GM12878 (cell line): ENCODE measurements around the gene STRIP2. TPM values are rescaled to one million over a fixed set of nuclear protein-coding genes. Genes with fewer than 3 reads are reported as not detected.

Source experiments
- ATAC-seq: fragments of 200-7000 bp; cut with Tn5 transposase; 3 replicates; pipeline ENCODE4 v1.9.1; 2020; ENCODE audit warnings: mild to moderate bottlenecking, moderate library complexity
- Bru-seq: library from RNA; stranded (reverse); fragments of 400-500 nt; gene quantifications from one replicate; lab custom pipeline; 2021; lab: Mats Ljungman, UMichigan
- BruChase-seq, 2 experiments: library from RNA; stranded (reverse); fragments of 400-500 nt; gene quantifications; one replicate each; lab custom pipeline; 2021; lab: Mats Ljungman, UMichigan
- BruUV-seq: library from RNA; stranded (reverse); fragments of 400-500 nt; replicated peaks from 2 replicates; lab custom pipeline; 2021; lab: Mats Ljungman, UMichigan
- CTCF ChIA-PET: fragments of 300-600 bp; sonication (Branson Sonifier 250); formaldehyde crosslinking; extraction: SDS; loops from one replicate; lab custom pipeline; 2021; ENCODE audit warnings: inconsistent platforms; lab: Yijun Ruan, JAX
- POLR2A ChIA-PET: fragments of 350-600 bp; formaldehyde crosslinking; extraction: SDS; loops from one replicate; lab custom pipeline; 2021; ENCODE audit warnings: inconsistent platforms; lab: Charles Lee
- RAD21 ChIA-PET: fragments of 300-600 bp; sonication (Branson Sonifier 250); formaldehyde crosslinking; loops from one replicate; lab custom pipeline; 2023; ENCODE audit warnings: antibody characterized with exemption; ENCODE audit not compliant: unreplicated experiment; lab: Charles Lee
- SMC1A ChIA-PET: fragments of 300-600 bp; sonication (Branson Sonifier 250); formaldehyde crosslinking; loops from one replicate; lab custom pipeline; 2023; ENCODE audit not compliant: unreplicated experiment, uncharacterized antibody; lab: Charles Lee
- DNase-seq: peaks from one replicate; pipeline ENCODE4 v3.0.0-alpha.2; 2011; ENCODE audit warnings: low read depth, low spot score
- FAIRE-seq: peaks from 3 replicates; lab custom pipeline; 2011; peaks lifted over from hg19 to GRCh38; lab: Jason Lieb, UNC
- H2AFZ ChIP-seq: 2 replicates; pipeline ENCODE4 v1.6.0; 2011; ENCODE audit warnings: low read depth, low read length, control low read depth; ENCODE audit not compliant: control insufficient read depth
- H3K27ac ChIP-seq: 2 replicates; pipeline ENCODE4 v1.5.1; 2011; ENCODE audit warnings: control low read depth; ENCODE audit not compliant: control insufficient read depth, insufficient read depth
- H3K27me3 ChIP-seq, 2 experiments: replicated peaks in 1 of 2; 2 replicates each; pipeline versions ENCODE4 v1.6.0 to v1.6.1; 2011; ENCODE audit warnings: low read length in 1 of 2; ENCODE audit not compliant: control insufficient read depth in 2 of 2, insufficient read depth in 2 of 2
- H3K36me3 ChIP-seq, 2 experiments: 2 replicates each; pipeline ENCODE4 v1.5.1; 2011; ENCODE audit warnings: low read length in 1 of 2; ENCODE audit not compliant: control insufficient read depth in 2 of 2, insufficient read depth in 2 of 2
- H3K4me1 ChIP-seq: 2 replicates; pipeline ENCODE4 v1.6.1; 2011; ENCODE audit warnings: mild to moderate bottlenecking, low read length, moderate library complexity, mixed read lengths; ENCODE audit not compliant: control insufficient read depth, insufficient read depth
- H3K4me2 ChIP-seq: 2 replicates; pipeline ENCODE4 v1.6.0; 2011; ENCODE audit warnings: control low read depth; ENCODE audit not compliant: control insufficient read depth, insufficient read depth
- H3K4me3 ChIP-seq: fragments of 200-600 bp; sonication (generic); 2 replicates; pipeline ENCODE4 v1.5.1; 2016
- H3K79me2 ChIP-seq: 2 replicates; pipeline ENCODE4 v1.6.0; 2011; ENCODE audit warnings: low read length; ENCODE audit not compliant: control insufficient read depth, insufficient read depth
- H3K9ac ChIP-seq: 2 replicates; pipeline ENCODE4 v1.8.0; 2011; ENCODE audit warnings: low read length, control low read depth, mixed read lengths; ENCODE audit not compliant: control insufficient read depth, insufficient read depth
- H3K9me3 ChIP-seq: replicated peaks from 3 replicates; pipeline ENCODE4 v1.5.1; 2011; ENCODE audit warnings: mild to moderate bottlenecking, low read length; ENCODE audit not compliant: control insufficient read depth, insufficient read depth
- H4K20me1 ChIP-seq: 2 replicates; pipeline ENCODE4 v1.6.0; 2011; ENCODE audit not compliant: control insufficient read depth, insufficient read depth
- ATF2 ChIP-seq: IDR thresholded peaks from 2 replicates; pipeline ENCODE4 v1.6.1; 2012; ENCODE audit warnings: low read length, inconsistent platforms
- ATF7 ChIP-seq: fragments of 450-650 bp; IDR thresholded peaks from 2 replicates; pipeline ENCODE4 v1.6.1; 2016; ENCODE audit warnings: low read depth, mild to moderate bottlenecking
- CEBPZ ChIP-seq: fragments of 150-350 bp; IDR thresholded peaks from 2 replicates; pipeline ENCODE4 v1.6.1; 2016; ENCODE audit warnings: low read depth, low read length
- HDAC6 ChIP-seq: fragments of 200-600 bp; sonication (generic); IDR thresholded peaks from one replicate; pipeline ENCODE4 v1.8.0; 2017; ENCODE audit warnings: antibody characterized with exemption; ENCODE audit not compliant: unreplicated experiment
- KLF5 ChIP-seq: fragments of 450-650 bp; IDR thresholded peaks from 2 replicates; pipeline ENCODE4 v1.6.1; 2014; ENCODE audit warnings: mild to moderate bottlenecking; ENCODE audit not compliant: partially characterized antibody
- MXI1 ChIP-seq: fragments of 150-350 bp; IDR thresholded peaks from 2 replicates; pipeline ENCODE4 v1.6.1; 2011; ENCODE audit warnings: low read depth, mild to moderate bottlenecking, inconsistent platforms, low read length, improper control_type of control experiment
- NFXL1 ChIP-seq: fragments of 450-650 bp; IDR thresholded peaks from 2 replicates; pipeline ENCODE4 v1.6.1; 2017; ENCODE audit warnings: antibody characterized with exemption, mild to moderate bottlenecking, borderline replicate concordance
- POLR2A ChIP-seq: IDR thresholded peaks from 2 replicates; pipeline ENCODE4 v1.6.1; 2011; ENCODE audit warnings: low read depth, mild to moderate bottlenecking, low read length
- RB1 ChIP-seq: fragments of 450-650 bp; formaldehyde crosslinking; IDR thresholded peaks from 2 replicates; pipeline ENCODE4 v1.6.1; 2017; ENCODE audit warnings: mild to moderate bottlenecking, borderline replicate concordance
- RFX5 ChIP-seq: IDR thresholded peaks from 2 replicates; pipeline ENCODE4 v1.6.1; 2011; ENCODE audit warnings: low read depth, low read length, improper control_type of control experiment
- SMARCA5 ChIP-seq: fragments of 450-650 bp; IDR thresholded peaks from 2 replicates; pipeline ENCODE4 v1.6.1; 2017; ENCODE audit warnings: mild to moderate bottlenecking
- TAF1 ChIP-seq: IDR thresholded peaks from 2 replicates; pipeline ENCODE4 v1.6.1; 2011; ENCODE audit warnings: mild to moderate bottlenecking, low read depth, low read length, borderline replicate concordance
- WGBS: methylation state at CpG from one replicate; pipeline ENCODE4 v1.1.6; 2016; ENCODE audit warnings: low lambda C conversion rate; ENCODE audit not compliant: insufficient replicate concordance, insufficient coverage; ENCODE audit errors: missing lambda C conversion rate; 5-methylcytosine and 5-hydroxymethylcytosine counted together
- in situ Hi-C: fragments of 300-500 bp; cut with MboI; formaldehyde crosslinking; loops from 9 replicates; pipeline ENCODE4 v1.14.3; 2018; ENCODE audit warnings: mixed read lengths
- intact Hi-C: fragments of 100-400 bp; cut with micrococcal nuclease; formaldehyde crosslinking; loops from one replicate; pipeline ENCODE4 v1.14.2; 2022; ENCODE audit not compliant: unreplicated experiment
- long read RNA-seq, 2 experiments: library from polyadenylated mRNA; unstranded; transcript quantifications; one replicate each; pipeline ENCODE4 v2.0.0, GENCODE V29; 2019 to 2020
- polyA minus RNA-seq, 3 experiments: library from RNA; depleted of rRNA, polyadenylated mRNA; stranded (reverse); fragments of >200 nt; gene quantifications; 2 replicates each; pipeline ENCODE4 v1.2.3, GENCODE V29; 2011
- polyA plus RNA-seq, 11 experiments: library from polyadenylated mRNA; depleted of rRNA in 4 of 11; unstranded in 6 of 11; stranded (reverse) in 5 of 11; fragments of >200 nt; fragmentation: Nextera tagmentation in 4 of 11; fragmentation: Illumina TruSeq in 1 of 11; extraction: Ambion mirVana in 4 of 11; extraction: Trizol in 1 of 11; gene quantifications; 1 replicate in 1 of 11; 2 replicates in 10 of 11; pipeline versions ENCODE4 v1.2.1 to v1.2.3, GENCODE V29; 2011 to 2016; ENCODE audit warnings: inconsistent platforms in 2 of 11, missing spikeins in 2 of 11, low read depth in 1 of 11
- total RNA-seq, 4 experiments: library from RNA; depleted of rRNA in 3 of 4; stranded (reverse); fragments of >200 nt in 3 of 4; fragmentation: Illumina TruSeq in 1 of 4; extraction: Trizol in 1 of 4; gene quantifications; 2 replicates each; pipeline versions ENCODE4 v1.2.1 to v1.2.3, GENCODE V29; 2013 to 2021

Gene STRIP2
- total RNA-seq (2013; cell fraction: nucleolus; rRNA removed): 2.0 and 2.9 TPM in 2 replicates
- 1.7 and 1.9 TPM in 2 replicates for total RNA-seq (2014; rRNA removed)
- total RNA-seq (2014; rRNA removed; fragmentation: Illumina TruSeq; extraction: Trizol): 1.1 and 1.5 TPM in 2 replicates
- 1.7 and 1.8 TPM in 2 replicates for total RNA-seq (2021)
- polyA plus RNA-seq (2011; ENCODE audit: low read depth): 0.67 TPM
- polyA plus RNA-seq (2011; rRNA removed): 5.4 and 5.8 TPM in 2 replicates
- 3.4 and 4.1 TPM in 2 replicates for polyA plus RNA-seq (2011; cell fraction: cytosol; rRNA removed)
- polyA plus RNA-seq (2011; cell fraction: nucleus; rRNA removed): 19.7 and 21.9 TPM in 2 replicates
- 0.93 and 0.96 TPM in 2 replicates for polyA plus RNA-seq (2012)
- 1.2 and 1.8 TPM in 2 replicates for polyA plus RNA-seq (2014; fragmentation: Illumina TruSeq; extraction: Trizol)
- polyA plus RNA-seq (2014; fragmentation: Nextera tagmentation; extraction: Ambion mirVana): under 1 TPM; 0.48 to 0.58 TPM
- 1.5 and 2.5 TPM in 2 replicates for polyA plus RNA-seq (2014; rRNA removed)
- 1 to 10 TPM; 3.0 to 3.2 TPM for polyA plus RNA-seq (2016; fragmentation: Nextera tagmentation; extraction: Ambion mirVana)
- 5.4 and 5.6 TPM in 2 replicates for polyA minus RNA-seq (2011; rRNA and poly(A)+ RNA removed)
- 1.7 and 2.2 TPM in 2 replicates for polyA minus RNA-seq (2011; cell fraction: cytosol; rRNA and poly(A)+ RNA removed)
- polyA minus RNA-seq (2011; cell fraction: nucleus; rRNA and poly(A)+ RNA removed): 5.4 and 7.4 TPM in 2 replicates
- Bru-seq, nascent RNA: percentile 52 among the genes with signal in this experiment
- BruChase-seq, experiment 1, labeled RNA remaining after a 6-hour chase: percentile 53 among the genes with signal in this experiment
- percentile 53 among the genes with signal in this experiment for BruChase-seq, experiment 2, labeled RNA remaining after a 2-hour chase
- long read RNA-seq, experiment 1, full-length matches to known transcripts: 1 of 5 reads
- long read RNA-seq, experiment 1, partial matches to known transcripts: 3 of 5 reads
- long read RNA-seq, experiment 1, other reads (novel, unspliced or antisense): 1 of 5 reads
- long read RNA-seq, experiment 2, full-length matches to known transcripts: 1 of 8 reads
- long read RNA-seq, experiment 2, partial matches to known transcripts: 4 of 8 reads
- long read RNA-seq, experiment 2, other reads (novel, unspliced or antisense): 3 of 8 reads

DNA sequence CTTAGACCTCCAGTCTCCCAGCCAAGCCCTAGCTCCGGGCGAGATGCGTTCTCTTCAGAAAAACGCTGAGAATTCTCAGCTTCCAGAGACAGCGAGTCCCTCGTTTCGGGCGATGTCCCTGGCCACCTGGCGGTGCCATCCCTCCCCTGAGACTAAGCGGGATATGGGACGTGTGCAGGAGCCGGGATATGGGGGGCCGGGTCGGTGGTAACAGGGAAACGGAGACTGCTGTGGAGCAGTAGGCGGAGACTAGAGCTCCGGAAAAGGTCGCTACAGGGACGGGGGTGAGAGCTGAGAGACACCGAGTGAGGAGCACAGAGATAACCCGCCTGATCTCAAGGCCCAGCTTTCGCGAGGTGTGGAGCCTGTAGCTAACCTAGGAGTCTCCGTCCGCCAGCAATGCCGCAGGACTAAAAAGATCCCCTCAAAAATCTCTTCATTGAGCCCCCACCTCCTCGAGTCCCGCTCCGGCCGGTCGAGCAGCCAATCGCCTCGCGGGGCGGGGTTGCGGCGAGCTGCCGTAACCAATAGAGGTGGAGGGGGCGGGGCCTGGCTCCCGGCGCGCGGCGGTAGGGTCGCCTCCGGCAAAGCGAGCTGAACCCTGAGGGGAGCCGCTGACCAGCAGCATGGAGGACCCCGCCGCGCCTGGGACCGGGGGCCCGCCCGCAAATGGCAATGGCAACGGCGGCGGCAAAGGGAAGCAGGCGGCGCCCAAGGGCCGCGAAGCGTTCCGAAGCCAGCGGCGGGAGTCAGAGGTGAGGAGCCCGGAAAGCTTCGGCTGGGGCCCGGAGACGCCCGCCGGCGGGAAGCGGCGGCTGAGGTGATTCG, at the start of gene STRIP2:
Gene STRIP2, plus strand, starts transcription at position 586 of the 828 bp plus-strand sequence. Its CDS starts 41 bp downstream, at position 627.
- ChIA-PET RAD21 (interaction anchor here (0.8 to 1.9 kb wide), 13 partner anchors 8 to 178 kb away, joined by 3 to 19 read pairs (median 4); partner anchors contain the start of gene NRF1), POLR2A (interaction anchor here (0.6 to 1.7 kb wide), 11 partner anchors 9 to 287 kb away, joined by 3 to 6 read pairs (median 3); partner anchors contain the start of gene NRF1), CTCF (interaction anchor here (0.8 to 2.7 kb wide), 23 partner anchors 10 to 580 kb away, joined by 3 to 19 read pairs (median 4); no protein-coding TSS in a partner anchor), SMC1A (interaction anchor here (0.6 to 2.4 kb wide), 16 partner anchors 9 to 516 kb away, joined by 3 to 12 read pairs (median 5); no protein-coding TSS in a partner anchor)
- Histone ChIP-seq H3K9ac (peak within 1 kb of the TSS; percentile 79), H3K27ac (peak within 1 kb of the TSS; percentile 9; the same call in 1 of the 2 replicates), H2AFZ (peak within 1 kb of the TSS; percentile 99), H3K36me3 (no peaks in the 10 kb centered on the region), H3K4me3 (peak within 1 kb of the TSS; percentile 95), H4K20me1 (no peaks in the 10 kb centered on the region), H3K27me3 (no peaks in the 10 kb centered on the region), H3K4me2 (peak within 1 kb of the TSS; percentile 97), H3K79me2 (no peaks in the 10 kb centered on the region), H3K9me3 (no peaks in the 10 kb centered on the region), H3K4me1 (no peaks in the 10 kb centered on the region)
- peak; percentile 98 for ATAC-seq
- in situ Hi-C loops (no loop called here), intact Hi-C loops (loop anchor here (1.0 kb wide), 1 partner anchor 66 kb away; no protein-coding TSS in a partner anchor)
- BruUV-seq: no TSS peak
- no peak for FAIRE-seq
- under 1% methylated on average over 73 of the region's 75 CpGs for WGBS
- peak; percentile 40 for DNase-seq
- no peak for TF ChIP-seq SMARCA5
- TF ChIP-seq RFX5: peak; percentile 51; the same call in 1 of the 2 replicates
- TF ChIP-seq MXI1: peak; percentile 35; the same call in 1 of the 2 replicates
- TF ChIP-seq ATF2: no peak
- TF ChIP-seq RB1: peak; percentile 86; the same call in 1 of the 2 replicates
- TF ChIP-seq TAF1: peak; percentile 82; the same call in 1 of the 2 replicates
- peak; percentile 94 for TF ChIP-seq KLF5
- no peak for TF ChIP-seq HDAC6
- TF ChIP-seq CEBPZ: no peak
- no peak for TF ChIP-seq NFXL1
- peak; percentile 95 for TF ChIP-seq ATF7
- peak; percentile 83 for TF ChIP-seq POLR2A
